ENCODE data around the gene KAT6B.
"Not testable (repeated sequence)": the region's sequence is repeated elsewhere in the genome, so short reads cannot be mapped to it uniquely, and the experiment has no call there.

KAT6B gene

DNA sequence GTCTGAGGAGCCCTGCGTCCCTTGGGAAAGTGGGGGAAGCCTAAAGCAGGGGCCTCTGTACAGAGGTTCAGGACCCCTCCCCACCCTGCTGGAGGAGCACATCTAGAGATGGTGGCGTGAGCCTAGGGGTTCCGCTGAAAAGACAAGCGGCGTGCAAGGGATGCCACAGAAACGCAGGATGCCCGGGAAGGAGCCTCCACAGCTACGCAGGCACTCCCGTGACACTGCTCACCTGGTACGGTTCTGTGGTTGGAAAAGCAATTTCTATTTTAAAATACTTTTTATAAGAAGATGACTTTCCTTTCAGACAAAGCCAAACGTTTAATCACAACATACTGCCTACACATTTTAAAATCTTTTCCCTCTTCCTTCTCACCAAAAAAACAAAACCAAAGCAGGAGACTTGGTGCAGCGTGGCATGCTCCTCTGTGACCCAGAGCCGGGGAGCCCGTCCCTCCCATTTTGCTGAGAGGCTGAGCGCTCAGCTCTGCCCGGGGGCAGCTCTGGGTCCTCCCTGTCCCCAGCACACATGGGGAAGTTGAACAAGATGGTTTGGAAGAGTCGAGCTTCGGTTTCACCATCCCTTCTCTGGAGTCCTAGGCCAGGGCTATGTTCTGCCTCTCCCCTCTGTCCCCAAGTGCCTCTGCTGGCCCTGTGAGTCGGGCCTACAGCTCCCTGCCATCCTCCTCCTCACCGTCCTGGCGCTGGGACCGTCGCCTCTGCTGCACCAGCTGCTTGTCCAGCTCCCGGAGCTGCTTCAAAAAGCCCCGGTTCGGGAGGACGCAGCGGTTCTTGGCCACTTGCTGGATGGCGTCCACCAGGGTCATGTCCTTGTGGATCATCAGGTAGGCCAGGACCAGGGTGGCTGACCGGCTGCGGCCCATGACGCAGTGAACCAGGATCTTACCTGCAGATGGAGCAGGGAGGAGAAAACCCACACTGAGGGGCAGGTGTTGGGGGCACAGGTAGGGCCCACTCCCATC, 211.1 kb downstream of the KAT6B start:
- DNase-seq (ENCODE audit: low read depth), result no peak

GRCh38 chr10:75038335-75038734, 211.9 kb downstream of the KAT6B start:
- no peak for DNase-seq (ENCODE audit: low read depth)

DNA sequence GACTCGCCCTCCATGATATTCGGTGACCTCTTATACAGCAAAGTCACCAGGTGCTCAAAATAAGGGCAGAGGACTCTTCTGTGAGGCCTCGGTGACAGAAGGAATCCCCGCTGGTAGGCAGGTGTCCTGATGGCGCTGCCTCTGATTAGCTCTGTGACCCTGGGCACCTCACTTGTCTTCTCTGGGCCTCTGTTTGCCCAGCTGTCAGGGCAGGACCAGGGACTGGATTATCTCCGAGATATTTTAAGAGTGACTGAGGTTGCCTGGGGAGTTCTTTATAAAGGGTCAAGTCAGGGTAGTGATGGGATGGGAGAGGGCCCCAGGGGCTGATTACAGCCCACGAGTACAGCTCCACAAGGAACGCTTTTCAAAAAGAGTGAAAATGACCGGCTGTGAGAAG, 214.2 kb downstream of the KAT6B start:
- DNase-seq (ENCODE audit: low read depth), result no peak

DNA sequence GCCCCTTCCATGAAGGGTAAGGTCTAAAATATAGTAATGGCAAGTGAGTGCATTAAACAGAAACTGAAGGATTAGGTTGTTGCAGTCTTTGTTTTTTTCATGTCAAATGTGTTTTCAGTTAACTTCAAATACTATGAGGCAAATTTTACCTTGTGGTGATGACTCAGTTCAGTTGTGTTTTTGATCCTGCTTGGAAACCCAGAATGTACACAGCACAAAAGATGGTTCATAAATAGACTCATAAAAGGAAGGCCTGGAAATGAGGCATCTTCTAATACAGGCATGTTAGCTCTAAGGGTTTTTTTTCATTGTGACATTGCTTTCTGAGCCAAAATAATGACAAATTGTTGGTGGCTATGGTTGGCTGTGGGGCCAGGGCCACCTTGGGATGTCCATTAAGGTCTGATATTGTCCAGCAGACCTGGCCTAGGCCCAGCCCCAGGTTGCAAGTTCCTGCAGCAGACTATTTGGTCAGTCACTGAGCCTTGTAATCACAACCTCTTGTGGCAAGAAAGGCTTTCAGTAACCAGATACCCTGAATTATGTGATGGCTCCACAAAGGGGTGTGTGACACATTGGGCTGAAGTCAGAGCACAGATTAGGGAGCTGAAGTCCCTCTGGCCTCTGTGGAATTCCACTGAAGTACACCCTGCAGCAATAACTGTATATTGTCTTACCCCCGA, 216.0 kb downstream of the KAT6B start:
- no peak for DNase-seq (ENCODE audit: low read depth)

DNA sequence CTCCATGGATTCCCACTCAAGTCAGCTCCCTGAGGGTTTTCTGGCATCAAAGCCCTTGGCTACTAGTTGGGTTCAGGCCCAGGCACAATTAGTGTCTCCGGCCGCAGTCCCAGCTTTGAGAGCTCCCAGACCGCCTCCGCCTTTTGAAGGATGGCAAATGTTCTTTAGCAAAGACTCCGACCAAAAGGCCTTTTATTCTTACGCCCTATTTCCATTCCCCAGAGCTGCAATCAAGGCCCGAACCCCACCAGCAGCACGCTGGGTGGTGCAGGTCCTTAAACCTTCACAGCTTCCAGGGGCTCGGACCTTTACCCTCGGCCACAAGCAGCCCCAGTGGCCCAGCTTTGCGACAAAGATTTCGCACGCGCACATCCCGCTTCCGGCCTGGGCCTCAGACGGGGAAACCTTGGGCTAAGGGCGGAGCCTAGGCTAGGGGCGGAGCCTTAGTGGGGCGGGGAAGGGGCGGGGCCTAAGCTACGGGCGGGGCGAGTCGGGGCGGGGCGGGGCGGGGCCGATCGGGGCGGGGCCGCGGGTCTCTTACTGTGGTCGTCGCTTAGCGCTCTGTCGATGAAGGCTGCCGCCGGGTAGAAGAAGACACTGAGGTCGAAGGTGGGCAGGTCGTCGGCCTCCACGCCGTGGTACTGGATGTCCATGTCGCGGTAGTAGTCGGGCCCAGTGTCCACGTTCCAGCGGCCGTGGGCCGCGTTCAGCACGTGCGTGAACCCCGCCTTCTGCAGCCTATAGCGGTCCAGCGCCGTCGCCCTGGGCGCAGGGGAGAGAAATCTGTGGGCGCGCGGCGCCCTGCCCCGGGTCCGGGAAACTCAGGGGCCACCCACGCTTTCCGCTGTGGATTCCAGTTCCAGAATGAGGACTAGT, 217.1 kb downstream of the KAT6B start:
- no peak for DNase-seq (ENCODE audit: low read depth)

DNA sequence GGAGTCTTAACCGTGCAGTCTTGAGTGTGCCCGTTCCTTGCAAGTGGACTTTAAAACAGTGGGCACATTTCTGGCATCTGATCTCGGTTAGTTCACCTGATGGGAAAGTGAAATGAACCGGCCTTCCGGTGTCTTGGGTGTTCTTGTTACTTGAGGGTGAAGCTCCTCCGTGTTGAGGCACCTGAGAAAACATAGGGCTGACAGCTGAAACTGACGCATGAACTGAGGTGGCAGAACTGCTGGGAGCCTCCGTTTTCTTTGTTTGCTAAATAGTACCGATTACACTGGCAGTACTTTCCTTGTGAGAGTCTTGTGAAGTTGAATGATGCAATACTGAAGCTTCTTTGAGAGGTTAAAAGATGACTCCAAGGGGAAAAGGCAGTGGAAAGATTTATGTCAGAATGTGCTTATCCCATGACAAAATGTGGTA, 222.3 kb downstream of the KAT6B start:
- no peak for DNase-seq (ENCODE audit: low read depth)

- no peak for DNase-seq (ENCODE audit: low read depth)
These were observed 223.1 kb downstream of the KAT6B start for GRCh38 chr10:75049316-75050148.

DNA sequence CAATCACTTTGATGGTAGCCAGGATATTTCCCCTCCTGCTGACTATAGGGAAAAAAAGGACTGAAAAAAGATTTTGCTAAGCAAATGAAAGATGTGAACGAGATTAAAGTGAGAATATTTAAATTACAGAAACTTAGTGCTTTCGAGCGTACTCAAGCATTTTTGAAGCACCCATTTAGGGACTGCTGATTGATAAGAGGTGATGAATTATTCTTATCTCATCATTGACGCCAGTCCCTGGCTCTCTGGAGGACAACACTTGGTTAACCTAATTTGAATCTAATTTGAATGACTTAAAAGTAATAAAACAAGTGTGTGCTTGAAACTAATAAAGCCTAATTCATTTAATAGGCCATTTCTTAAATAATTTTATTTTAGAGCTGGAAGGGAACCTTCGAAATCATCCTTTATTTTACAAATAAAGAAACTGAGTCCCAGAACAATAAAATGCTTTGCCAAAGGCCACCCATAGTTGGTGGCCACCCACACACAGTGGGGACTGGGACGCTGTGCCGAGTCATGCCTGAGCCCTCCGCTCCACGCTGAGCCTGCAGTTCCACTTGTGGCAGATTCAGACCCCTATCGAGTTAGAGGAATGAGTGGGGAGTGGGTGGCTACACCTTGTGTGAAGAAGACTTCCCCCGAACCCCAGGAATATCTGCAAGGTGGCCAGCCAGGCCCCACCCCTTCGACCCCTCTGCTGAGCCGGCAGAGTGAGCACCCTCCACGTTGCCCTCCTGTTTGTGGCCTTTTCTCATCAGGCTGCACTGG, 223.9 kb downstream of the KAT6B start:
- DNase-seq (ENCODE audit: low read depth), result no peak

- no peak for DNase-seq (ENCODE audit: low read depth)
These were observed 224.9 kb downstream of the KAT6B start for GRCh38 chr10:75051308-75051707.

DNA sequence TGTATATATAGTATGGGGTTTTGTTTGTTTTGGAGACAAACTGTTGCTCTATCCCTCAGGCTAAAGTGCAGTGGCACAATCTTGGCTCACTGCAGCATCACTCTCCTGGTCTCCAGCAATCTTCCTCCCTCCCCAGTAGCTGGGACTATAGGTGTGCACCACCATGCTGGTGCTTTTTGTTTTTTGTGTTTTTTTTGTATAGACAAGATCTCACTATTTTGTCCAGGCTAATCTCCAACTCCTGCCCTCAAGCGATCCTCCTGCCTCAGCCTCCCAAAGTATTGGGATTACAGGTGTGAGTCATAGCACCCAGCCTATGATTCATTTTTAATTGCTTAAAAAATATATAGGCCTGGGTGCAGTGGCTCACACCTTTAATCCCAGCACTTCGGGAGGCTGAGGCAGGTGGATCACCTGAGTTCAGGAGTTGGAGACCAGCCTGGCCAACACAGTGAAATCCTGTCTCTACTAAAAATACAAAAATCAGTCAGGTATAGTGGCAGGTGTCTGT, 229.6 kb downstream of the KAT6B start:
- not testable (repeated sequence) for DNase-seq (ENCODE audit: low read depth)

- DNase-seq (ENCODE audit: low read depth), result no peak
These were observed 231.3 kb downstream of the KAT6B start for GRCh38 chr10:75057680-75058079.

- no peak for DNase-seq (ENCODE audit: low read depth)
These were observed 231.8 kb downstream of the KAT6B start for GRCh38 chr10:75058161-75058560.

DNA sequence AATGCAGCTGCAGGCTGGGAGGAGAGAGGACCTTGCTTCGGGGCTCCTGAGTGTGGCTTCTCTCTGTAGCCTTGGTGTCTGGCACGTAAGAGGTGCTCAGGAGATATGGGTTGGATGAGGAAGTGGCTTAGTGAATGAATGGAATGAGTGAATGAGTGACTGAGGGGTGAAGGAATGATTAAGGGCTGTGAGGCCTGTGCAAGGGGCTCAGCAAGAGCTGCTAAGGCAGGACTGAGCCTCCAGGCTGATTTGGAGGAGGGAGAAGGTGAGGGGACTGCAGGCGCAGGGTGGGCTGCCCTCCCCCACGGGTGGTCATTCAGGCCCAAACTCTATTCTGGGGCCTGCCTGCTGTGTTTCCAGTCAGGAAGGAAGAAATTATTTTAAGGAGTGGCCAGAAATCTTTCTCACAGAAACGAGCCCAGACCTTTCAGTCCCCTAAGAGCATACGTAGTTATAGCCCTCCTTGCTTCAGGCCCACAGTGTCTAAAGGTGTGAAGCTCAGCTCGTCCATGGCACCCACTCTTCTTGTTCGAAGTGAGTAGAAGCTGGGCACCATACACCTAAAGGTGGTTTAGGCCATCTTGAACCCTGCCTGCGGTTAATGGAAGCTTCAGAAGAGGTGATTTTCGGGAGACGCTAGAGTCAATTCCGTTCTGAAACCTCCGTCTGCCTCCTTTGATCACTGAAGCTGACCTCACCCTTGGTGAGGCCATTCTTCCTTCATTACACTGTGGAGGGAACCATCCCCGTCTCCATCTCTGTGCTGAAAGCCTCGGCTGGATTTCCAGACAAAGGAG, 235.5 kb downstream of the KAT6B start:
- DNase-seq (ENCODE audit: low read depth), result no peak

GRCh38 chr10:75062506-75063299, 236.3 kb downstream of the KAT6B start:
- DNase-seq (ENCODE audit: low read depth), result no peak

GRCh38 chr10:75063461-75064230, 237.2 kb downstream of the KAT6B start:
- DNase-seq (ENCODE audit: low read depth), result no peak

- no peak for DNase-seq (ENCODE audit: low read depth)
These were observed 238.7 kb downstream of the KAT6B start for GRCh38 chr10:75065076-75065475.

GRCh38 chr10:75066271-75066670, 239.9 kb downstream of the KAT6B start:
- no peak for DNase-seq (ENCODE audit: low read depth)

- DNase-seq (ENCODE audit: low read depth), result no peak
These were observed 240.9 kb downstream of the KAT6B start for GRCh38 chr10:75067272-75067671.

All from HS-27A (cell line).